Measurements from ENCODE around the gene DBR1. TPM values are rescaled to one million over a fixed set of nuclear protein-coding genes. Genes with fewer than 3 reads are reported as not detected.

The DBR1 gene
- total and polyA plus RNA-seq, 9 donors, result 8.5 to 16.0 (median 14.7) TPM

- WGBS, 3 donors, result 0 to 1% (median 0%) methylated on average over 77 to 86 of the region's 86 CpGs
- H3K4me3 ChIP-seq, result peak within 1 kb of the TSS; percentile 73
- peaks cover 4% of the 10 kb centered on the region for H3K4me1 ChIP-seq (ENCODE audit: insufficient read depth)
- peak; percentile 67 to 82 (median 78) for DNase-seq
- intact Hi-C loops (cut with DNase I), result loop anchor here in 1 of 4 donors (5.0 kb wide), 1 partner anchor 48 kb away; no protein-coding TSS in a partner anchor
- H3K27ac ChIP-seq, result peak within 1 kb of the TSS; percentile 52 to 93
- H3K36me3 ChIP-seq, result no peaks in the 10 kb centered on the region
- no peak for TF ChIP-seq EP300 (IDR thresholded peaks at IDR 0.05)
- peak; percentile 63 for TF ChIP-seq POLR2A (IDR thresholded peaks at IDR 0.05)
- peak in 2 of 3 donors; percentile 59 to 63 for TF ChIP-seq CTCF (IDR thresholded peaks at IDR 0.05)
- H3K9me3 ChIP-seq, result no peaks in the 10 kb centered on the region
- no peaks in the 10 kb centered on the region for H3K27me3 ChIP-seq
Measured at GRCh38 chr3:138114988-138115971, 59.4 kb downstream of the DBR1 start, which contains the start of gene DZIP1L. Gene DZIP1L, minus strand, starts transcription at chr3:138115608. Its CDS starts 11,637 bp downstream, at chr3:138103971.

GRCh38 chr3:138114431-138114918 lies 60.2 kb downstream of the DBR1 start:
- no peaks in the 10 kb centered on the region for H3K36me3 ChIP-seq
- no peaks in the 10 kb centered on the region for H3K9me3 ChIP-seq
- peak overlapping the region; percentile 73 for H3K4me3 ChIP-seq
- H3K27ac ChIP-seq, result peak overlapping the region; percentile 52 to 93
- WGBS, 3 donors, result 5 to 8% (median 7%) methylated on average over 9 of the region's 9 CpGs
- intact Hi-C loops (cut with DNase I), result no loop called here
- TF ChIP-seq POLR2A (IDR thresholded peaks at IDR 0.05), result no peak
- TF ChIP-seq CTCF (IDR thresholded peaks at IDR 0.05), result no peak
- TF ChIP-seq EP300 (IDR thresholded peaks at IDR 0.05), result no peak
- DNase-seq, result peak in 4 of 5 donors; percentile 24 to 53 (median 41)
- H3K27me3 ChIP-seq, result no peaks in the 10 kb centered on the region
- peaks cover 4% of the 10 kb centered on the region for H3K4me1 ChIP-seq (ENCODE audit: insufficient read depth)

GRCh38 chr3:138113326-138113725 lies 61.4 kb downstream of the DBR1 start:
- Histone ChIP-seq H3K4me3 (no peak overlapping the region), H3K9me3 (no peaks in the 10 kb centered on the region), H3K4me1 (ENCODE audit: insufficient read depth) (peaks cover 2% of the 10 kb centered on the region), H3K36me3 (no peaks in the 10 kb centered on the region), H3K27me3 (no peaks in the 10 kb centered on the region), H3K27ac (peak overlapping the region in 1 of 2 donors; percentile 93)
- WGBS, 3 donors, result 79 to 91% (median 82%) methylated on average over 1 of the region's 1 CpG
- intact Hi-C loops (cut with DNase I), result no loop called here
- DNase-seq, result no peak
- no peak for TF ChIP-seq CTCF (IDR thresholded peaks at IDR 0.05)
- TF ChIP-seq POLR2A (IDR thresholded peaks at IDR 0.05), result no peak
- TF ChIP-seq EP300 (IDR thresholded peaks at IDR 0.05), result no peak

GRCh38 chr3:138112362-138112761 lies 62.4 kb downstream of the DBR1 start:
- WGBS, 3 donors, result 85 to 88% (median 86%) methylated on average over 8 of the region's 8 CpGs
- no peaks in the 10 kb centered on the region for H3K36me3 ChIP-seq
- H3K4me3 ChIP-seq, result no peak overlapping the region
- H3K27me3 ChIP-seq, result no peaks in the 10 kb centered on the region
- H3K4me1 ChIP-seq (ENCODE audit: insufficient read depth), result peaks cover 2% of the 10 kb centered on the region
- no peak overlapping the region for H3K27ac ChIP-seq
- no peak for DNase-seq
- TF ChIP-seq CTCF (IDR thresholded peaks at IDR 0.05) (no peak), POLR2A (IDR thresholded peaks at IDR 0.05) (no peak), EP300 (IDR thresholded peaks at IDR 0.05) (no peak)
- no peaks in the 10 kb centered on the region for H3K9me3 ChIP-seq
- intact Hi-C loops (cut with DNase I), result no loop called here

Other genes with a start within 250 kb of the DBR1 start
- under 1 TPM in 2 of 7 donors, not detected in 5; 0.11 to 0.31 TPM for gene CLDN18, start 164.8 kb downstream of the DBR1 start, total RNA-seq
- under 1 TPM in 1 of 2 donors, not detected in 1; 0.08 TPM for gene CLDN18, start 164.8 kb downstream of the DBR1 start, polyA plus RNA-seq
- gene DZIP1L, start 59.3 kb downstream of the DBR1 start, total RNA-seq, result 10 to 100 TPM; 17.2 to 29.0 (median 22.2) TPM
- 1 to 10 TPM; 4.9 to 8.5 TPM for gene DZIP1L, start 59.3 kb downstream of the DBR1 start, polyA plus RNA-seq
- gene A4GNT, start 42.5 kb downstream of the DBR1 start, total RNA-seq, result not detected
- gene A4GNT, start 42.5 kb downstream of the DBR1 start, polyA plus RNA-seq, result not detected
- gene ARMC8, start 12.4 kb upstream of the DBR1 start, total RNA-seq, result 10 to 100 TPM; 34.3 to 49.2 (median 45.8) TPM
- gene ARMC8, start 12.4 kb upstream of the DBR1 start, polyA plus RNA-seq, result 10 to 100 TPM; 14.3 to 24.4 TPM
- 1 to 10 TPM in 3 of 7 donors, under 1 TPM in 4; 0.43 to 9.8 (median 0.82) TPM for gene NME9, start 154.9 kb upstream of the DBR1 start, total RNA-seq
- under 1 TPM; 0.23 to 0.54 TPM for gene NME9, start 154.9 kb upstream of the DBR1 start, polyA plus RNA-seq
- gene MRAS, start 173.7 kb upstream of the DBR1 start, total RNA-seq, result 100 to 1,000 TPM in 2 of 7 donors, 10 to 100 TPM in 5; 35.9 to 148 (median 86.0) TPM
- gene MRAS, start 173.7 kb upstream of the DBR1 start, polyA plus RNA-seq, result 10 to 100 TPM; 46.4 to 76.2 TPM